Measurements from ENCODE around the gene ABCC4.

DNA sequence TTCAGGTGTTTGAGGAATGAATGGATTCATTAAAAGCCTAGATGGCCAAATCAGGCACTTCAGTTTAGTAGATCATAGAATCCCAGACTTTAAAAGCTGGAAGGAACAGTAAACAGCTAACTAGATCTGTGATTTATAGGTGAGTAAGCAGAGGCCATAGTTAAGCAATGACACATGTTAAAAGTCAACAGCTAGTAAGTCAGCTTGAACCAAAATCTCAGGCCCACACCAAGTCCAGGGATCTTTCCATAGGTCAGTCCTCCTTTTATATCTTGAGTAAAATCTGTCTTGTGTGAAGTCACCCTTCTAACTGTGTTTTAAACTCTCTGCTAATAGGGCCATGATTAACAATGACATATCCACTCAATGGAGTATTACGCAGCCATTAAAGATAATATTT, 313.4 kb downstream of the ABCC4 start:
- TF ChIP-seq, protein P1, sequence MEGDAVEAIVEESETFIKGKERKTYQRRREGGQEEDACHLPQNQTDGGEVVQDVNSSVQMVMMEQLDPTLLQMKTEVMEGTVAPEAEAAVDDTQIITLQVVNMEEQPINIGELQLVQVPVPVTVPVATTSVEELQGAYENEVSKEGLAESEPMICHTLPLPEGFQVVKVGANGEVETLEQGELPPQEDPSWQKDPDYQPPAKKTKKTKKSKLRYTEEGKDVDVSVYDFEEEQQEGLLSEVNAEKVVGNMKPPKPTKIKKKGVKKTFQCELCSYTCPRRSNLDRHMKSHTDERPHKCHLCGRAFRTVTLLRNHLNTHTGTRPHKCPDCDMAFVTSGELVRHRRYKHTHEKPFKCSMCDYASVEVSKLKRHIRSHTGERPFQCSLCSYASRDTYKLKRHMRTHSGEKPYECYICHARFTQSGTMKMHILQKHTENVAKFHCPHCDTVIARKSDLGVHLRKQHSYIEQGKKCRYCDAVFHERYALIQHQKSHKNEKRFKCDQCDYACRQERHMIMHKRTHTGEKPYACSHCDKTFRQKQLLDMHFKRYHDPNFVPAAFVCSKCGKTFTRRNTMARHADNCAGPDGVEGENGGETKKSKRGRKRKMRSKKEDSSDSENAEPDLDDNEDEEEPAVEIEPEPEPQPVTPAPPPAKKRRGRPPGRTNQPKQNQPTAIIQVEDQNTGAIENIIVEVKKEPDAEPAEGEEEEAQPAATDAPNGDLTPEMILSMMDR (IDR thresholded peaks at IDR 0.05; ENCODE audit: low read depth, low read length, poor library complexity, severe bottlenecking) = no peak
- TF ChIP-seq EZH2phosphoT487 (IDR thresholded peaks at IDR 0.05; ENCODE audit: borderline replicate concordance, low read length) = no peak
